Astrocyte (in vitro differentiated cells and primary cell): ENCODE data around the gene TPPP2.

Experiments
- EZH2 ChIP-seq: IDR thresholded peaks from 2 replicates; pipeline ENCODE4 v1.6.1; 2012; ENCODE audit warnings: mild to moderate bottlenecking, low read length, inconsistent platforms; ENCODE audit not compliant: insufficient read depth
- TF ChIP-seq, protein P1 (sequence below): IDR thresholded peaks from 2 replicates; pipeline ENCODE4 v1.5.1; 2011; ENCODE audit warnings: low read depth, mild to moderate bottlenecking, inconsistent platforms, low read length, moderate library complexity; ENCODE audit not compliant: insufficient read depth

- no peak for TF ChIP-seq EZH2
- TF ChIP-seq, protein P1, sequence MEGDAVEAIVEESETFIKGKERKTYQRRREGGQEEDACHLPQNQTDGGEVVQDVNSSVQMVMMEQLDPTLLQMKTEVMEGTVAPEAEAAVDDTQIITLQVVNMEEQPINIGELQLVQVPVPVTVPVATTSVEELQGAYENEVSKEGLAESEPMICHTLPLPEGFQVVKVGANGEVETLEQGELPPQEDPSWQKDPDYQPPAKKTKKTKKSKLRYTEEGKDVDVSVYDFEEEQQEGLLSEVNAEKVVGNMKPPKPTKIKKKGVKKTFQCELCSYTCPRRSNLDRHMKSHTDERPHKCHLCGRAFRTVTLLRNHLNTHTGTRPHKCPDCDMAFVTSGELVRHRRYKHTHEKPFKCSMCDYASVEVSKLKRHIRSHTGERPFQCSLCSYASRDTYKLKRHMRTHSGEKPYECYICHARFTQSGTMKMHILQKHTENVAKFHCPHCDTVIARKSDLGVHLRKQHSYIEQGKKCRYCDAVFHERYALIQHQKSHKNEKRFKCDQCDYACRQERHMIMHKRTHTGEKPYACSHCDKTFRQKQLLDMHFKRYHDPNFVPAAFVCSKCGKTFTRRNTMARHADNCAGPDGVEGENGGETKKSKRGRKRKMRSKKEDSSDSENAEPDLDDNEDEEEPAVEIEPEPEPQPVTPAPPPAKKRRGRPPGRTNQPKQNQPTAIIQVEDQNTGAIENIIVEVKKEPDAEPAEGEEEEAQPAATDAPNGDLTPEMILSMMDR, result no peak
These were observed 12.3 kb upstream of the TPPP2 start for GRCh38 chr14:21017528-21018245.
